Cardiac muscle cell (in vitro differentiated cells and primary cell): ENCODE results near the gene LRRC3B. TPM values are rescaled to one million over a fixed set of nuclear protein-coding genes. Genes with fewer than 3 reads are reported as not detected.
A peak's percentile ranks its signal among the peaks of the same experiment; 100 is the strongest.

Source experiments
- DNase-seq, 2 donors: peaks; one replicate each; pipeline versions ENCODE4 v3.0.0 to v3.0.0-alpha.2; 2010 to 2017; ENCODE audit warnings: low read depth in 1 of 2, low spot score in 1 of 2
- H3K27ac ChIP-seq: fragments of 200-600 bp; sonication (generic); 2 replicates; pipeline ENCODE4 v1.5.1; 2016
- H3K27me3 ChIP-seq: fragments of 200-600 bp; sonication (generic); 2 replicates; pipeline ENCODE4 v1.6.0; 2016; ENCODE audit warnings: control low read depth
- H3K36me3 ChIP-seq: fragments of 200-600 bp; sonication (generic); 2 replicates; pipeline ENCODE4 v1.5.1; 2016; ENCODE audit warnings: control low read depth
- H3K4me1 ChIP-seq: fragments of 200-600 bp; sonication (generic); 2 replicates; pipeline ENCODE4 v1.8.1; 2017; ENCODE audit warnings: low read depth, mild to moderate bottlenecking, mixed run types
- H3K4me3 ChIP-seq: fragments of 200-600 bp; sonication (generic); 2 replicates; pipeline ENCODE4 v1.5.1; 2016; ENCODE audit warnings: mild to moderate bottlenecking
- H3K9me3 ChIP-seq: fragments of 200-600 bp; sonication (generic); 2 replicates; pipeline ENCODE4 v1.5.1; 2017; ENCODE audit warnings: low read depth, mild to moderate bottlenecking, control low read depth
- polyA plus RNA-seq: library from polyadenylated mRNA; unstranded; fragments of >200 nt; fragmentation: Nextera tagmentation; extraction: Ambion mirVana; gene quantifications from 2 replicates; pipeline ENCODE4 v1.2.1, GENCODE V29; 2016
- total RNA-seq: library from RNA; depleted of rRNA; stranded (reverse); fragments of >200 nt; gene quantifications from 2 replicates; pipeline ENCODE4 v1.2.3, GENCODE V29; 2016
- TF ChIP-seq, protein P1 (sequence below): IDR thresholded peaks from 2 replicates; pipeline ENCODE4 v1.5.1; 2012; ENCODE audit warnings: low read depth, mild to moderate bottlenecking, low read length

The LRRC3B gene
- total and polyA plus RNA-seq, 2 experiments from 2014 or later, result 0.09 TPM; not detected in 1

DNA sequence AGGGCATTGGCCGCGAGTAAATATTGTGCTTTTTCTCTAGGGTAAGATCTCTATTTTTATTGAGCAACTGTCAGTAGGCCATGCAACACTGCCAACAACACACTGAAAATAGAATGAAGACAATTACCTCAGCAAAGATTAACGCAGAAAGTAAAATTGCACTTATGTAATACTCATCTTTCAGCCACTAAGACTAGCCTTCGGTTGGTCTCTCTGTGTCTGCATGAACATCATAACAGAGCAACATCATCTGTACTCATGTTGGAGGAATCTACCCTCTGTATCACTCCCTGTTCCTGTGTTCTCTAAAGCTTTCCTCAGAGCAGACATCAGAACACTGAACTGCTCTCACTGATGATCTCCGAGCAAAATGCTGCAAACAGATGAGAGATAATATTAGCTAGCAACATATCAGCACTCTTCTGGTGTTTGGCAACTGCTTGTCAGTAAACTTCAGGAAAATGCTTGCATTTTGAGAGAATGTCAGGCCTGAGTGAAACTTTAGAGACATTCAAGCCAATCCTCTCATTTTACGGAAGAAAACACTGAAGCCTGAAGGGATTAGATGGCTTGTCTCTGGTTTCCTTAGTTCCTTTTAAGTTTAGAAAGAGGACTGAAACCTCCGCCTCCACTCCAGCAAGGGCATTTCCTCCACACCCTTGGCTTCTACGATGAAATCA lies 8.4 kb upstream of the LRRC3B start:
- H3K4me1 ChIP-seq, result no peaks in the 10 kb centered on the region
- no peak overlapping the region for H3K4me3 ChIP-seq
- H3K27ac ChIP-seq, result no peak overlapping the region
- no peaks in the 10 kb centered on the region for H3K36me3 ChIP-seq
- no peak for DNase-seq
- peaks cover 26% of the 10 kb centered on the region for H3K27me3 ChIP-seq
- H3K9me3 ChIP-seq, result no peaks in the 10 kb centered on the region
- TF ChIP-seq, protein P1, sequence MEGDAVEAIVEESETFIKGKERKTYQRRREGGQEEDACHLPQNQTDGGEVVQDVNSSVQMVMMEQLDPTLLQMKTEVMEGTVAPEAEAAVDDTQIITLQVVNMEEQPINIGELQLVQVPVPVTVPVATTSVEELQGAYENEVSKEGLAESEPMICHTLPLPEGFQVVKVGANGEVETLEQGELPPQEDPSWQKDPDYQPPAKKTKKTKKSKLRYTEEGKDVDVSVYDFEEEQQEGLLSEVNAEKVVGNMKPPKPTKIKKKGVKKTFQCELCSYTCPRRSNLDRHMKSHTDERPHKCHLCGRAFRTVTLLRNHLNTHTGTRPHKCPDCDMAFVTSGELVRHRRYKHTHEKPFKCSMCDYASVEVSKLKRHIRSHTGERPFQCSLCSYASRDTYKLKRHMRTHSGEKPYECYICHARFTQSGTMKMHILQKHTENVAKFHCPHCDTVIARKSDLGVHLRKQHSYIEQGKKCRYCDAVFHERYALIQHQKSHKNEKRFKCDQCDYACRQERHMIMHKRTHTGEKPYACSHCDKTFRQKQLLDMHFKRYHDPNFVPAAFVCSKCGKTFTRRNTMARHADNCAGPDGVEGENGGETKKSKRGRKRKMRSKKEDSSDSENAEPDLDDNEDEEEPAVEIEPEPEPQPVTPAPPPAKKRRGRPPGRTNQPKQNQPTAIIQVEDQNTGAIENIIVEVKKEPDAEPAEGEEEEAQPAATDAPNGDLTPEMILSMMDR, result no peak

DNA sequence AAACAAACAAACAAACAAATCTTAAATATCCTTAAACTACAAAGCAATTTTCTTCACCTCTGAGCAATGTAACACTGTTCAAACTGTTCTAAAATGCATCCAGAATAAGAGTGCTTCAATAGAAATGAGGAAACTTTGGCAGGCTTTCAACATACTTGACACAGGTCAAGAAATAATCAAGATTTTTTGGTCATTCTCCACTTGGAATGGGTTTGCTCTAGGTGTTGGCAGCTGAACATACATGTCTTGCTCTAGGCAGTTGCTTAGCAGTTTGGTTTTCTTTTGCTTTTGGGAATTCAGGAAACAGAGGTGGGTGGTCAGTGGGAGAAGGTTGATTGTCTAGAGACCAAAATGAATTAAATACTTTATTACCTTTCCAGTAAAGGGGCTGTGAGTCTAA lies 1.4 kb upstream of the LRRC3B start:
- TF ChIP-seq, protein P1, result no peak
- no peak for DNase-seq
- H3K4me3 ChIP-seq, result no peak overlapping the region
- H3K4me1 ChIP-seq, result peaks cover 2% of the 10 kb centered on the region
- H3K9me3 ChIP-seq, result no peaks in the 10 kb centered on the region
- peaks cover 86% of the 10 kb centered on the region for H3K27me3 ChIP-seq
- H3K36me3 ChIP-seq, result no peaks in the 10 kb centered on the region
- H3K27ac ChIP-seq, result no peak overlapping the region

DNA sequence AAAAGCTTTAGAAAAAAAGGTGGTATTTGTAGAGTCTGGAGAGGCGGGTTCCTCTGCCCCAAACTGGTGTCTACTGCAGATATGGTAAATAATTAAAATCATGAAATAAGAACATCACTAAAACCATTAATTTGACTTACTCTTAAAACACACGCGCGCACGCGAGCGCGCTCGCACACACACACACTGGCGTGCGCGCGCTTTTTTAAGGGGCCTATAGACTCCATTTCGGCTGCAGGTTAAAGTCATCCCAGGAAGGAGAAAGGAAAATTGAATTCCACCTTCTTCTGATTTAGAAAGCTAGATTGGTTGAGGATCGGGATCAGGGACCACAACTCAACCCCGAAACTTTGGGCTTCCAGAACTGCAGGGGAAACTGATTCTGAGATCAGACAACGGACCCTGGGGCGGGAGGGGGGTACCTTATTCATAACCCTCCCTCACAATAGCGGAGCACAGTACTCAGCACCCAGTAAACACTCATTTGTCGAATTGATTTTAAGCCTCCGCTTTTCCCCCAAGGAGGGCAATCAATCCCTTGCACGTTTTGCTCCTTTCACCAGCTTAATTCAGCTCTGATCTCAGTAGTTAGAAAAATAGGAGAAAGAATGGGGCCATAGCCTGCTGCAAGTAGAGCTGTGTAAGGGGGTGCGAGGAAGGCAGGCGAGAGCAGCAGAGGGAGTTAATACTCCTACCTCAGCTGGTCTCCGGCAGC lies 509 bp upstream of the LRRC3B start:
- peak overlapping the region; percentile 44 for H3K4me3 ChIP-seq
- no peak overlapping the region for H3K27ac ChIP-seq
- DNase-seq, result no peak
- peaks cover 91% of the 10 kb centered on the region for H3K27me3 ChIP-seq
- H3K9me3 ChIP-seq, result no peaks in the 10 kb centered on the region
- TF ChIP-seq, protein P1, result no peak
- H3K4me1 ChIP-seq, result peaks cover 2% of the 10 kb centered on the region
- H3K36me3 ChIP-seq, result no peaks in the 10 kb centered on the region

DNA sequence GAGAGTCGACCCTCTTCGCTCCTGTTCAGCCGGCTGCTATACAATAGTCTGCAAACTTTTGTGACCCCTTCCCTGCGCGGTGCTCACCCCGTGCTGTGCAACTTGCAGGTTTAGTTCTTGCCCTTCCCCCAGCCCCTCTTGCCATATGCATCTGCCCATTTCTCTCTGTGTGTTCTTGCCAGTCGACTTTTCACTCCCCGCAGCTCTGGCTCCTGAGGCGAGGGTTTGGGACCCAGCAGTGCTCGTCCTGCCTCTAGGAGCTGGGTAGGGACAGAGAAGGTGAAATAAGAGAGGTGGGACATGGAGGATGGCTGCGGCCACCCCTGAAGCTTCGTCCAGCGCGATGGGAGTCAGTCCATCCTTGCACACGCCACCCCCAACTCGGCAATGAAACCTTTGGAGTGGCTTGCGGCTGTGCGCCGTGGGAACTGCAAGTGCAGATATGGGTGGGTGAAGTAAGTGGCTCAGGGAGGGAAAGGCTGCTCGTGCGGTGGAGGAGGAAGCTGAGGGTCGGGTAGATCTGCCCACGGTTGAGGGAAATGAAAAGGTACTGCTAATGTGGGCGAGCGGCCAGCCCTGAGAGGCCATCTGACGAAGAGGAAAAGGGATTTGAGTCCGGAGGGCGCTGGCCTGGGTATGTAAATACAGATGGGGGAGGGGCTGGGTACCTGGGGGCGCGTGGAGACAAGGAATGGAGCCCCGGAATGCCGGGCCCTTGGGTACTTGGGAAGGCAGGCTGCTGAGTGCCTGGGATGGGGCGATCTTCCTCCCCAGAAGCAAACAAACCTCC lies 1.0 kb downstream of the LRRC3B start:
- H3K27ac ChIP-seq, result no peak overlapping the region
- peak in 1 of 2 donors; percentile 6 for DNase-seq
- H3K27me3 ChIP-seq, result peaks cover 85% of the 10 kb centered on the region
- no peaks in the 10 kb centered on the region for H3K9me3 ChIP-seq
- H3K4me3 ChIP-seq, result peak overlapping the region; percentile 44
- peaks cover 2% of the 10 kb centered on the region for H3K4me1 ChIP-seq
- H3K36me3 ChIP-seq, result no peaks in the 10 kb centered on the region
- TF ChIP-seq, protein P1, result no peak

DNA sequence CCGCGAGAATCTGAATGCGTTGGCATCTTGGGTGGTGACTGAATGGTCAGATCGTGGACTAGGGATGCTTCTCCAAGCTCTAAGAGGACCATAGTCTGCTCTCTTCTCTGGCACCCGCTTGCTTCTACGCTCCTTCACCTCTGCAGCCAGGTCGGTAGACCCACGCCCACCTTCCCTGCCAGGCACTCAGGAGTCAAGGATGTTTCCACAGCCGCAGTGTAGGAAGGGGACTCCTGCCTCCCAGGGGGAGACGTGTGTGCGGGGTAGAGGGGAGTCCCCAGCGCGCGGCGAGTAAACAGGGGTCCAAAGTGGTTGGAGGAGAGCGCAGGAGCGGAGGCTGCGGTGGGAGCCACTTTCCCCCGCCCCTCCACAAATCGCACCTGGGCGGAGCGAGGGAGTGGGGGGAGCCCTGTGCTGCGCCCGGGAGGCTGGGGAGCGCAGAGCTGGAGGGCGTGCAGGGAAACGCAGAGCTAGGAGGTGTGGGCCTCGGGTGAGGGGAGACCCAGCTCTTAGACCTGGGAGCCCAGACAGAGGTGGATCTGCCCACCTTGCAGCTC lies 1.7 kb downstream of the LRRC3B start:
- no peak for DNase-seq
- H3K27me3 ChIP-seq, result peaks cover 78% of the 10 kb centered on the region

More for the DNA sequence above, 1.7 kb downstream of the LRRC3B start:
- peaks cover 2% of the 10 kb centered on the region for H3K4me1 ChIP-seq
- no peak overlapping the region for H3K27ac ChIP-seq
- no peaks in the 10 kb centered on the region for H3K9me3 ChIP-seq
- no peaks in the 10 kb centered on the region for H3K36me3 ChIP-seq
- TF ChIP-seq, protein P1, result no peak
- H3K4me3 ChIP-seq, result peak overlapping the region; percentile 44
